ENCODE measurements around the gene FARP2.

FARP2 gene

DNA sequence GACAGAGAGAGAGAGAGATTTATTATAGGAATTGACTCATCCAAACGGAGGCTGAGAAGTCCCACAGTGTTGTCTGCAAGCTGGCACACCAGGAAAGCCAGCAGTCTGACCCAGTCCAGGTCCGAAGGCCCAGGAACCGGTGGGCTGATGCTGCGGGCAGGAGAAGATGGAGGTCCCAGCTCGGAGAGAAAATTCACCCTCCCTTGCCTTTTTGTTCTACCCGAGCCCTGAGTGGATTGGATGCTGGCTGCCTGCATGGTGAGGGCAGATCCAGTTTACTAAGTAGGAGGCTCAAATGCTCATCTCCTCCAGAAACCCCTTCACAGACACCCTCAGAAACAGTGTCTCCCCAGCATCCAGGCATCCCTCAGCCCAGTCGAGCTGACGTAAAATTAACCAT is 174.5 kb downstream of the FARP2 start:
- DNase-seq (ENCODE audit: low read depth in 2 of 2) = no peak

- DNase-seq (ENCODE audit: low read depth in 2 of 2) = no peak
Observed at GRCh38 chr2:241531161-241531722, 175.2 kb downstream of the FARP2 start.

DNA sequence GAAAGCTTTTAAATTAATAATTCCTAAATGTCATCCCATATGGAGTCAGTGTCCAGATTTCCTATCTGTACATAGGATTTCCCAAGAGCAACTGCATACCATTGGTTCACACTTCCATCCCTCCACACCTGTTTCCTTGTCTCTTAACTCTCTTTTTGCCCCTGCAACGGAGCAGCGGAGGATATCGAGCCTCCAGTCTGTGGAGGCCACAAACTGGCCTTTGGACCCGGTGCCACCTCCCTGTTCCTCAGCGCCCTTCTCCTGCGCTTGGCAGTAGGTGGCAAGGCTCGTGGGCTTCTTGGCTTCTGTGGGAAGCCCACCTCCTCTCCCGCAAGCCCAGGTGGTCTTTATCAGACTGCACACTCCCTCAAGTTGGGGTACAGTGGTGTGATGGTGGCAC is 176.1 kb downstream of the FARP2 start:
- no peak for DNase-seq (ENCODE audit: low read depth in 2 of 2)

DNA sequence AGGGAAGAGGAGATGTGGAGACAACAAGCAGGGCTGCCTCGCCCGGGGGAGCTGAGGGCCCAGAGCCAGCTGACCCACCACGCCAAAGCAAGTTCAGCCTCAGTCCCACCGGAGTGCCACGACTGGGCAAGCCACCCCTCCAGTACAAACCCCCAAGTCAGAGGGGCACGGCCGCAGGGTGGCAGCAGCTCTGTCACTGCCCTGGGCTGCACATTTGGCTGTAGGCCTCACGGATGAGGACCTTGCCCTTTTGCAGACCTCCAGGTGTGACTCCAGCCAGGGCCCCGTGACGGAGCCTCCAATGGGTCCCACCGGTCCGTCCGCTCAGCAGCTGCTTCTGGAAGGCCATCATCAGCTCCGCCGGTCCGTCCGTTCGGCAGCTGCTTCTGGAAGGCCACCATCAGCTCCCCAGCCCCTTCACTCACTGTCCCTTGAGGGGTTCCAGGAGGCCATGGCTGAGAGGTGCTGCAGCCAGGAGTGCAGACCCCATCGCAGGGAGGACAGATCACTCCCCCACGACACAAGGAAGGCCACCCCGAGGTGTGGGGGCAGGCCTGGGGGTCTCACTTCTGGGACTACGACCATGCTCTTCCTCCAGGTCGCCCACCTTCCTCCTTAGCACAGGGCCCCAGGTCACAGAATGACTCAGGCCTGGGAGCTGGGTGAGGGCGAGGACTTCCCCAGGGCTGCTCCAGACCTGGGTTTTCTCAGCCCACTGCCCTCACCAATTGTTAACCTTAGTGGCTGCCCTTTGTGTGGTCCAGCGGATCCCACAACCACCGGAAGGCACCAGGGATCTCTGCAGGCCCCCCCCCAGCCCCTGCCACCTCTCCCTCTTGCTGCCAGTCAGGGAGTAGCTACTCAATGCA is 176.9 kb downstream of the FARP2 start:
- no peak for DNase-seq (ENCODE audit: low read depth in 2 of 2)

- no peak for DNase-seq (ENCODE audit: low read depth in 2 of 2)
Observed at GRCh38 chr2:241534293-241534692, 178.2 kb downstream of the FARP2 start.

GRCh38 chr2:241534701-241535375 is 178.8 kb downstream of the FARP2 start:
- no peak for DNase-seq (ENCODE audit: low read depth in 2 of 2)

GRCh38 chr2:241535871-241536655 is 180.0 kb downstream of the FARP2 start:
- DNase-seq (ENCODE audit: low read depth in 2 of 2) = no peak

GRCh38 chr2:241538838-241539615 is 182.9 kb downstream of the FARP2 start:
- no peak for DNase-seq (ENCODE audit: low read depth in 2 of 2)

GRCh38 chr2:241539616-241540374 is 183.7 kb downstream of the FARP2 start:
- DNase-seq (ENCODE audit: low read depth in 2 of 2) = no peak

- DNase-seq (ENCODE audit: low read depth in 2 of 2) = no peak
Observed at GRCh38 chr2:241540401-241540770, 184.3 kb downstream of the FARP2 start.

- DNase-seq (ENCODE audit: low read depth in 2 of 2) = peak; percentile 53 to 54
Observed at GRCh38 chr2:241540771-241541561, 184.9 kb downstream of the FARP2 start.

- no peak for DNase-seq (ENCODE audit: low read depth in 2 of 2)
Observed at GRCh38 chr2:241541564-241542277, 185.6 kb downstream of the FARP2 start.

- no peak for DNase-seq (ENCODE audit: low read depth in 2 of 2)
Observed at GRCh38 chr2:241542278-241542605, 186.2 kb downstream of the FARP2 start.
